ENCODE data around the gene CCR7. TPM values are rescaled to one million over a fixed set of nuclear protein-coding genes. Genes with fewer than 3 reads are reported as not detected.

The CCR7 gene
- total RNA-seq: 1 to 10 TPM; 1.8 to 4.0 TPM
- polyA plus RNA-seq: 1 to 10 TPM; 2.1 to 5.9 TPM
- long read RNA-seq, donor 1: 0 reads
- long read RNA-seq, donor 2: 0 reads
- long read RNA-seq, donor 3: 0 reads
- long read RNA-seq, donor 4: 0 reads
- long read RNA-seq, donor 5: 0 reads

- Histone ChIP-seq H3K27me3 (ENCODE audit: control insufficient read depth in 3 of 3, insufficient read depth in 3 of 3, low read length in 2 of 3) (no peaks in the 10 kb centered on the region), H3K4me1 (ENCODE audit: control insufficient read depth in 5 of 5, insufficient read depth in 5 of 5, low read length in 5 of 5) (peaks cover 0 to 7% (median 1%) of the 10 kb centered on the region in 5 donors), H3K9ac (ENCODE audit: insufficient read depth in 1 of 2, low read length in 2 of 2) (no peak within 1 kb of the TSS), H3K36me3 (ENCODE audit: control insufficient read depth in 4 of 4, insufficient read depth in 4 of 4, low read length in 4 of 4) (no peaks in the 10 kb centered on the region), H3K27ac (ENCODE audit: low read depth in 1 of 2, low read length in 1 of 2) (no peak within 1 kb of the TSS), H3K9me3 (ENCODE audit: control insufficient read depth in 4 of 4, insufficient read depth in 3 of 4, low read length in 3 of 4) (no peaks in the 10 kb centered on the region), H3K4me3 (no peak within 1 kb of the TSS)
- no peak for ATAC-seq (ENCODE audit: insufficient read depth, low FRiP score)
- WGBS, 2 donors: 39 to 61% methylated on average over 12 of the region's 12 CpGs
- TF ChIP-seq, protein P1, sequence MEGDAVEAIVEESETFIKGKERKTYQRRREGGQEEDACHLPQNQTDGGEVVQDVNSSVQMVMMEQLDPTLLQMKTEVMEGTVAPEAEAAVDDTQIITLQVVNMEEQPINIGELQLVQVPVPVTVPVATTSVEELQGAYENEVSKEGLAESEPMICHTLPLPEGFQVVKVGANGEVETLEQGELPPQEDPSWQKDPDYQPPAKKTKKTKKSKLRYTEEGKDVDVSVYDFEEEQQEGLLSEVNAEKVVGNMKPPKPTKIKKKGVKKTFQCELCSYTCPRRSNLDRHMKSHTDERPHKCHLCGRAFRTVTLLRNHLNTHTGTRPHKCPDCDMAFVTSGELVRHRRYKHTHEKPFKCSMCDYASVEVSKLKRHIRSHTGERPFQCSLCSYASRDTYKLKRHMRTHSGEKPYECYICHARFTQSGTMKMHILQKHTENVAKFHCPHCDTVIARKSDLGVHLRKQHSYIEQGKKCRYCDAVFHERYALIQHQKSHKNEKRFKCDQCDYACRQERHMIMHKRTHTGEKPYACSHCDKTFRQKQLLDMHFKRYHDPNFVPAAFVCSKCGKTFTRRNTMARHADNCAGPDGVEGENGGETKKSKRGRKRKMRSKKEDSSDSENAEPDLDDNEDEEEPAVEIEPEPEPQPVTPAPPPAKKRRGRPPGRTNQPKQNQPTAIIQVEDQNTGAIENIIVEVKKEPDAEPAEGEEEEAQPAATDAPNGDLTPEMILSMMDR (IDR thresholded peaks at IDR 0.05; ENCODE audit: control extremely low read depth, extremely low read depth): no peak
- DNase-seq: no peak
These were observed at the start of gene CCR7 for GRCh38 chr17:40564883-40565768. TSS of gene CCR7 (minus strand) at chr17:40565472. CDS start at chr17:40565409, 63 bp downstream.

- TF ChIP-seq, protein P1 (IDR thresholded peaks at IDR 0.05; ENCODE audit: control extremely low read depth, extremely low read depth): no peak
- H3K36me3 ChIP-seq (ENCODE audit: control insufficient read depth in 4 of 4, insufficient read depth in 4 of 4, low read length in 4 of 4): no peaks in the 10 kb centered on the region
- H3K27ac ChIP-seq (ENCODE audit: low read depth in 1 of 2, low read length in 1 of 2): no peak overlapping the region
- no peak overlapping the region for H3K4me3 ChIP-seq
- peaks cover 0 to 8% (median 6%) of the 10 kb centered on the region in 5 donors for H3K4me1 ChIP-seq (ENCODE audit: control insufficient read depth in 5 of 5, insufficient read depth in 5 of 5, low read length in 5 of 5)
- peaks cover 0 to 2% (median 0%) of the 10 kb centered on the region in 3 donors for H3K27me3 ChIP-seq (ENCODE audit: control insufficient read depth in 3 of 3, insufficient read depth in 3 of 3, low read length in 2 of 3)
- H3K9me3 ChIP-seq (ENCODE audit: control insufficient read depth in 4 of 4, insufficient read depth in 3 of 4, low read length in 3 of 4): peaks cover 0 to 2% (median 0%) of the 10 kb centered on the region in 4 donors
- no peak for ATAC-seq (ENCODE audit: insufficient read depth, low FRiP score)
- WGBS, 2 donors: 83 to 85% methylated on average over 13 of the region's 13 CpGs
- DNase-seq: no peak
- H3K9ac ChIP-seq (ENCODE audit: insufficient read depth in 1 of 2, low read length in 2 of 2): no peak overlapping the region
These were observed 49.3 kb upstream of the CCR7 start for GRCh38 chr17:40614431-40615067.

- H3K9me3 ChIP-seq (ENCODE audit: control insufficient read depth in 4 of 4, insufficient read depth in 3 of 4, low read length in 3 of 4): peaks cover 0 to 2% (median 0%) of the 10 kb centered on the region in 4 donors
- DNase-seq: no peak
- H3K27me3 ChIP-seq (ENCODE audit: control insufficient read depth in 3 of 3, insufficient read depth in 3 of 3, low read length in 2 of 3): no peaks in the 10 kb centered on the region
- no peak overlapping the region for H3K4me3 ChIP-seq
- ATAC-seq (ENCODE audit: insufficient read depth, low FRiP score): no peak
- H3K9ac ChIP-seq (ENCODE audit: insufficient read depth in 1 of 2, low read length in 2 of 2): no peak overlapping the region
- no peaks in the 10 kb centered on the region for H3K36me3 ChIP-seq (ENCODE audit: control insufficient read depth in 4 of 4, insufficient read depth in 4 of 4, low read length in 4 of 4)
- WGBS, 2 donors: 82 to 91% methylated on average over 5 of the region's 5 CpGs
- no peak overlapping the region for H3K27ac ChIP-seq (ENCODE audit: low read depth in 1 of 2, low read length in 1 of 2)
- H3K4me1 ChIP-seq (ENCODE audit: control insufficient read depth in 5 of 5, insufficient read depth in 5 of 5, low read length in 5 of 5): peaks cover 0 to 8% (median 6%) of the 10 kb centered on the region in 5 donors
- TF ChIP-seq, protein P1 (IDR thresholded peaks at IDR 0.05; ENCODE audit: control extremely low read depth, extremely low read depth): no peak
These were observed 48.3 kb upstream of the CCR7 start for GRCh38 chr17:40613467-40614154.
